ENCODE results near the gene TFRC.

DNA sequence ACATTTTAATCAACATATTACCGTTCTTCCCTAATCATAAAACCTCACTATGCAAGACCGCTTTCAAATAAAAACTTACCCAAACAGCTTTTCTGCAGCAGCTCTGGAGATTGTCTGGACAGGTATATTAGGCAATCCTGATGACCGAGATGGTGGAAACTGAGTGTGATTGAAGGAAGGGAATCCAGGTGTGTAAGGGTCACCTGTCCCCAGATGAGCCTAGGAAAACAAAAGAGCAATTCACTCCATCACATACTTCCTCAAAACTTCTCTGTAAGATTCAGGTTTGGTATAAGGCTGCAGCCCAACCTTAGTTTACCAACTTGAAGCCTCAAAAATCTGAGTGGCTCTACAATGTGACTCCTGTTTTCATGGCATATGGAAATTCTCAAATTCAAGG lies 14.5 kb downstream of the TFRC start:
- TF ChIP-seq, protein P1, sequence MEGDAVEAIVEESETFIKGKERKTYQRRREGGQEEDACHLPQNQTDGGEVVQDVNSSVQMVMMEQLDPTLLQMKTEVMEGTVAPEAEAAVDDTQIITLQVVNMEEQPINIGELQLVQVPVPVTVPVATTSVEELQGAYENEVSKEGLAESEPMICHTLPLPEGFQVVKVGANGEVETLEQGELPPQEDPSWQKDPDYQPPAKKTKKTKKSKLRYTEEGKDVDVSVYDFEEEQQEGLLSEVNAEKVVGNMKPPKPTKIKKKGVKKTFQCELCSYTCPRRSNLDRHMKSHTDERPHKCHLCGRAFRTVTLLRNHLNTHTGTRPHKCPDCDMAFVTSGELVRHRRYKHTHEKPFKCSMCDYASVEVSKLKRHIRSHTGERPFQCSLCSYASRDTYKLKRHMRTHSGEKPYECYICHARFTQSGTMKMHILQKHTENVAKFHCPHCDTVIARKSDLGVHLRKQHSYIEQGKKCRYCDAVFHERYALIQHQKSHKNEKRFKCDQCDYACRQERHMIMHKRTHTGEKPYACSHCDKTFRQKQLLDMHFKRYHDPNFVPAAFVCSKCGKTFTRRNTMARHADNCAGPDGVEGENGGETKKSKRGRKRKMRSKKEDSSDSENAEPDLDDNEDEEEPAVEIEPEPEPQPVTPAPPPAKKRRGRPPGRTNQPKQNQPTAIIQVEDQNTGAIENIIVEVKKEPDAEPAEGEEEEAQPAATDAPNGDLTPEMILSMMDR (IDR thresholded peaks at IDR 0.05) = no peak
- no peak for TF ChIP-seq POLR2AphosphoS5 (IDR thresholded peaks at IDR 0.05)
- no peak for TF ChIP-seq POLR2A (IDR thresholded peaks at IDR 0.05)
